GM19455 (cell line): ENCODE results near the gene GLI1.
"Not testable (repeated sequence)": the region's sequence is repeated elsewhere in the genome, so short reads cannot be mapped to it uniquely, and the experiment has no call there.

Source experiments
- ATAC-seq: cut with Tn5 transposase; IDR thresholded peaks from one replicate; pipeline ENCODE4 v1.9.1; 2021; ENCODE audit not compliant: unreplicated experiment

GLI1 gene

DNA sequence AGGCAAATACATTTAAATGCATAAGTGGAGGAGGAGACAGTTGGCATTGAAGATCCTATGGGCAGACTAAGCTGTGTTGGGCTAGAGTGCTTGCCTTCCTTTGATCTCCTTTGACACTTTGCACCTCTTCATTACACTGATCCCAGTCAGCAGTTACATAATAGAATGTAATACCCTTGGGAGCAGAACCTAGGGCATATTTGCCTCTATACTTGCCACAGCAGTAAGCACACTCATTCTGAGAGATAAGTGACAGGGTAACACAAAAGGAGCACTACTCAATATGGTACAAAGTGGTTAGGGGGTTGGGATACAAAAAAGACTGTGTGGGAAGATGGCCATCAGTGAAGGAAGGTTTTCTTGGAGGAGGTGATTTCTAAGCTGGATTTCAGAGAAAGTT lies 37.2 kb downstream of the GLI1 start:
- ATAC-seq = no peak

DNA sequence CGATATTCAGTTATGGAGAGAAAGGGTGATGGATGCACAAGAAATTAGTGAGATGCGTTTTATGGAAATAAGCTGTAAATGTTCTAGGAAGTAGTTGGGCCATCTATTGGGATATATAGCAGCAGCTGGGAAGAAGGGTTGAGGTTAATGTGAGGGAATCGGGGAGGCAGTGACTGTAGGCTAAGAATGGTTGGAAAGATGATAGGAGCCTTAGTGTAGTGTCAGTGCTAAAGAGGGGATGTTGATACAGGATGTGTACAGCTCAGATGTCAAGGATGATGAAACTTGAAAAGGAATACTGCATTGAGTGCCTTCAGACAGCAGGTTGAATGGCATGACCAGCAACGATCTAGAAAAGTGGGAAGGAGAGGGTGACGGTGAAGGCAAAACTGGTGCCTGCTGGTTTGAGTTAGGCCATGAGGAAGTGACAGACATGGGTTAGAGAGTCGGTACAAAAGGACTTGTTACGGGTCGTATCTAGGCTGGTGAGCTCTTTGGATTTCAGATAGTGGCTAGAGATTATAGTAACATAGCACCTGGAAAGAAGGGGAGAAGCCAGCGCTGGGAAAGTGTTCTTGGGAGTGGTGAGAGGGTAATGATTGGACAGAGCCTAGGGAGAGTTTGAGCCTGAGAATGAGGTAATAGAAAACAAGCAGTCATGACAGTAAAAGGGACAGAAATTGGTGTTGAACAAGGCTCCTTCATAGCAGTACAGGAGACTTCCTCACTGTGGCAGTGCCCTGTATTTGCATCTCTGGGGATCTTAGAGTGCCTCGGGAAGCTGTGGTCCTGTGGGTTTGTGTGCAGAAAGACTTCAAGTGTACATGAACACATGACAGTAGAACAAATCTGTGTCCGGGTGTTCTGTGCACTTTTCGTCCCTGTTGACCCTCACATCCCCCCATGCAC lies 37.9 kb downstream of the GLI1 start:
- ATAC-seq = no peak

DNA sequence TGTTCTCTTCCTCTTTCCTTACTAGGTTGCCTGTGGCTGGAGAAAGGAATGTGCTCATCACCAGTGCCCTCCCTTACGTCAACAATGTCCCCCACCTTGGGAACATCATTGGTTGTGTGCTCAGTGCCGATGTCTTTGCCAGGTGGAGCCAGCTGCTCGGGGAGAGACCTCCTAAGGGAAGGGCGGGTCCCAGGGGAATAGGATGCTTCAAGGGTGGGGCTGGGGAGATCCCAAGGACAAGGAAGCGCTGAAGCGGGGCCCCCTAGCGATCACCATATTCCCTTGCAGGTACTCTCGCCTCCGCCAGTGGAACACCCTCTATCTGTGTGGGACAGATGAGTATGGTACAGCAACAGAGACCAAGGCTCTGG lies 38.5 kb downstream of the GLI1 start:
- no peak for ATAC-seq

DNA sequence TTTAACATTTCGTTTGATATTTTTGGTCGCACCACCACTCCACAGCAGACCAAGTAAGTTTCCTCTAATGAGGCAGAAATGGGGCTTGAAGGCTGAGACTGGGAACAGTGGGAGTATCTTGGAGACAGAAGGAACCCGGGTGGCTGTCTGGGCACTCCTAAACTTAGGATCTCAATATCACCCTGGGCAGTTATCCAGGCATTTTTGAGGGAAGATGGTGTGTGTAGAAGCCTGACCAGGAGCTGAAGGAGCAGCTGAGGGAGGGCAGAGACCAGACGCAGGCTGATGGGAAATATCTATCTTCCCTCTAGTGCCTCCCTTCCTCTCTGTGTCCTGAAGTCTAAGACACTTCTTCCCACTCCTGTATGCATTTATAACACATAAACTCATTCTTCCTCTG lies 39.0 kb downstream of the GLI1 start:
- no peak for ATAC-seq

DNA sequence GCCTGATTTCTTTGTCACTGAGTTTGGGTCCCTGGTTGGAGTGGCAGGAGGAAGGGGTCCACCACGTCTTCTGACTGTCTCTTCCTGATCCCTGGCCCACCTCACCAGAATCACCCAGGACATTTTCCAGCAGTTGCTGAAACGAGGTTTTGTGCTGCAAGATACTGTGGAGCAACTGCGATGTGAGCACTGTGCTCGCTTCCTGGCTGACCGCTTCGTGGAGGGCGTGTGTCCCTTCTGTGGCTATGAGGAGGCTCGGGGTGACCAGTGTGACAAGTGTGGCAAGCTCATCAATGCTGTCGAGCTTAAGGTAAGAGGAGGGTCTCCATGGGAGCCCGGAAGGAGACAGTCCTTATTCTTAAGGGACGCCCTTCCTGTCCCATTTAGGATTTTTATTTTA lies 40.6 kb downstream of the GLI1 start:
- no peak for ATAC-seq

DNA sequence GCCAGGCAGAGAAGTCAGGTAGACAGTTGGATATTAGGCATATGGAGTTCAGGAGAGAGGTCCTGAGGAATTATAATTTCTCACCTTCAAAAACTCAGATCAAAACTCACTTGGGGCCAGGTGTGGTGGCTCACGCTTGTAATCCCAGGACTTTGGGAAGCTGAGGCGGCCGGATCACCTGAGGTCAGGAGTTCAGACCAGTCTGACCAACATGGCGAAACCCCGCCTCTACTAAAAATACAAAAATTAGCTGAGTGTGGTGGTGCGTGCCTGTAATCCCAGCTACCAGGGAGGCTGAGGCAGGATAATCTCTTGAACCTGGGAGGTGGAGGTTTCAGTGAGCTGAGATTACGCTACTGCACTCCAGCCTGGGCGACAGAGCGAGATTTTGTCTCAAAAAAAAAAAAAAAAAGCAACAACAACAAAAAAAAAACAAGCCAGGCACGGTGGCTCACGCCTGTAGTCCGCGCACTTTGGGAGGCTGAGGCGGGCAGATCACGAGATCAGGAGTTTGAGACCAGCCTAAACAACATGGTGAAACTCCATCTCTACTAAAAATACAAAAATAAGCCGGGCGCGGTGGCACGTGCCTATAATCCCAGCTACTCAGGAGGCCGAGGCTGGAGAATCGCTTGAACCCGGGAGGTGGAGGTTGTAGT lies 42.9 kb downstream of the GLI1 start:
- ATAC-seq = not testable (repeated sequence)

DNA sequence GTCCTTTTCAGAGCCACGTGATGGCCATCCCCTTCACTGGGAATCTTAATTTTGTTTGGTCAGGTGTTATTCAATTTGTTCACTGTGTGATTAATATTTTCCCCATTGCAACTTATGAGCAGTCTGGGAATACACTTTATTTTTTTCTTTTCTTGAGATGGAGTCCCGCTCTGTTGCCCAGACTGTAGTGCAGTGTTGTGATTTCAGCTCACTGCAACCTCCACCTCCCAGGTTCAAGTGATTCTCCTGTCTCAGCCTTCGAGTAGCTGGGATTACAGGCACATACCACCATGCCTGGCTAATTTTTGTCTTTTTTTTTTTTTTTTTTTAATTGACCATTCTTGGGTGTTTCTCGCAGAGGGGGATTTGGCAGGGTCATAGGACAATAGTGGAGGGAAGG lies 47.0 kb downstream of the GLI1 start:
- ATAC-seq = not testable (repeated sequence)

DNA sequence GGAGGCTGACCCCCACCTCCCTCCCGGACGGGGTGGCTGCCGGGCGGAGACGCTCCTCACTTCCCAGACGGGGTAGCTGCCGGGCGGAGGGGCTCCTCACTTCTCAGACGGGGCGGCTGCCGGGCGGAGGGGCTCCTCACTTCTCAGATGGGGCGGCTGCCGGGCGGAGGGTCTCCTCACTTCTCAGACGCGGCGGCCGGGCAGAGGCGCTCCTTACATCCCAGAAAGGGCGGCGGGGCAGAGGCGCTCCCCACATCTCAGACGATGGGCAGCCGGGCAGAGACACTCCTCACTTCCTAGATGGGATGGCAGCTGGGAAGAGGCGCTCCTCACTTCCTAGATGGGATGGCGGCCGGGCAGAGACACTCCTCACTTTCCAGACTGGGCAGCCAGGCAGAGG lies 48.2 kb downstream of the GLI1 start:
- ATAC-seq = not testable (repeated sequence)

DNA sequence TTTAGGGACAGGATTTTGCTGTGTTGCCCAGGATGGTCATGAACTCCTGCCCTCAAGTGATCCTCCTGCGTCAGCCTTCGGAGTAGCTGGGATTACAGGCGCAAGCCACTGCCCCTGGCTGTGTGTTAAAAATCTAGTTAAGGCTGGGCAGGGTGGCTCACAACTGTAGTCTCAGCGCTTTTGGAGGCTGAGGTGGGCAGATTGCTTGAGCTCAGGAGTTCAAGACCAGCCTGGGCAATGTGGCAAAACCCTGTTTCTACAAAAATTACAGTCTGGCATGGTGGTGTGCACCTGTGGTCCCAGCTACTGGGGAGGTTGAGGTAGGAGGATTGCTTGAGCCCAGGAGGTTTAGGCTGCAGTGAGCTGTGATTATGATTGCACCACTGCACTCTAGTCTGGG lies 51.6 kb downstream of the GLI1 start:
- ATAC-seq = no peak

DNA sequence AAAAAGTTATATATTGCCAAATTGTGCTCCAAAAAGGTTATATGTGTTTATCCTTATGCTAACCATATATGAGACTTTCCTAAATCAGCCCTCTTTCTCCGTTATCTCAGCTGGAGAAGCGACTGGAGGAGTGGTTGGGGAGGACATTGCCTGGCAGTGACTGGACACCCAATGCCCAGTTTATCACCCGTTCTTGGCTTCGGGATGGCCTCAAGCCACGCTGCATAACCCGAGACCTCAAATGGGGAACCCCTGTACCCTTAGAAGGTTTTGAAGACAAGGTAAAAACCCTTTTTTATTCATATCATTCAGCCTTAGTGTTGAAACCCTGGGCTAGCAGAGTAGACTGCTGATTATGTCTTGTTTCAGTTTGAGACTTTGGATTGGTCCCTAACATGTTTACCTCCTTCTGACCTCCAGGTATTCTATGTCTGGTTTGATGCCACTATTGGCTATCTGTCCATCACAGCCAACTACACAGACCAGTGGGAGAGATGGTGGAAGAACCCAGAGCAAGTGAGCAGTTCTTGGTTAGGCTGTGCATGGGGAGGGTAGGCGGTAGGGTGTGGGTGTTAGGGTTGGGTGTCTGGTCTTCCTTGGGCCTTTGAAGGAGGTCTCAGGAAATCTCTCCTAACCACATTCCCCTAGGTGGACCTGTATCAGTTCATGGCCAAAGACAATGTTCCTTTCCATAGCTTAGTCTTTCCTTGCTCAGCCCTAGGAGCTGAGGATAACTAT lies 52.2 kb downstream of the GLI1 start:
- no peak for ATAC-seq

DNA sequence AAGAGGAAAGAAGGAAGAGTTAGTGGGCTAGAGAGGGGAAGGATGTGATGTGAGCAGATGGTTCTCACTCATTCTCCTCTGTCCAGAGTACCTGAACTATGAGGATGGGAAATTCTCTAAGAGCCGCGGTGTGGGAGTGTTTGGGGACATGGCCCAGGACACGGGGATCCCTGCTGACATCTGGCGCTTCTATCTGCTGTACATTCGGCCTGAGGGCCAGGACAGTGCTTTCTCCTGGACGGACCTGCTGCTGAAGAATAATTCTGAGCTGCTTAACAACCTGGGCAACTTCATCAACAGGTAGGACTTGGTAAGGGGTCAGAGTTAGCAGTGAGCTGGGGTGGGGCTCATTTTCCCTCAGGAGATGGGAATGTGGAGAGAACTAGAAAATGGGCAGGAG lies 53.1 kb downstream of the GLI1 start:
- ATAC-seq = no peak

DNA sequence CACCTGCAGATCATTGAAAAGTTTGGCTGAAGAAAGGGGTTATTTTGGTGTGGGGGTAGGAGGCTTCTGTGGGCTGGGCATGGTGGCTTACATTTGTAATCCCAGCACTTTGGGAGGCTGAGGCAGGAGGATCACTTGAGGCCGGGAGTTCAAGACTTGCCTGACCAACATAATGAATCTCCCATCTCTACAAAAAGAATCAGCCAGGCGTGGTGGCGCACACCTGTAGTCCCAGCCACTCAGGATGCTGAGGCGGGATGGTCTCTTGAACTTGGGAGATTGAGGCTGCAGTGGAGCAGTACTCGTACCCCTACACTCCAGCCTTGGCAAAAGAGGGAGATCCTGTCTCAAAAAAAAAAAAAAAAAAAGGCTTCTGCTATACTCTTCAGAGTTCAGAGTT lies 53.7 kb downstream of the GLI1 start:
- no peak for ATAC-seq

DNA sequence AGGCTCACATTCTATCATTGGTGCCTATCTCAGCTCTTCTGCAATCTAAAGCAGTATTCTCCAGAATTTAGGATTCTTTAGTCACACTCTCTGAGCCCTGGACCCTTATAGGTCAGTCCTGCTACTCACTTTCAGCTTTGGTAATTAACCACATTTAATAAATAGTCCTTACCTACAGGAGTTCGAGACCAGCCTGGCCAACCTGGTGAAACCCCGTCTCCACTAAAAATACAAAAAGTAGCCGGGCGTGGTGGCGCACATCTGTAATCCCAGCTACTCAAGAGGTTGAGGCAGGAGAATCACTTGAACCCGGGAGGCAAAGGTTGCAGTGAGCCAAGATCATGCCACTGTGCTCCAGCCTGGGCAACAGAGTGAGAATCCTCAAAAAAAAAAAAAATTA lies 54.1 kb downstream of the GLI1 start:
- ATAC-seq = not testable (repeated sequence)

DNA sequence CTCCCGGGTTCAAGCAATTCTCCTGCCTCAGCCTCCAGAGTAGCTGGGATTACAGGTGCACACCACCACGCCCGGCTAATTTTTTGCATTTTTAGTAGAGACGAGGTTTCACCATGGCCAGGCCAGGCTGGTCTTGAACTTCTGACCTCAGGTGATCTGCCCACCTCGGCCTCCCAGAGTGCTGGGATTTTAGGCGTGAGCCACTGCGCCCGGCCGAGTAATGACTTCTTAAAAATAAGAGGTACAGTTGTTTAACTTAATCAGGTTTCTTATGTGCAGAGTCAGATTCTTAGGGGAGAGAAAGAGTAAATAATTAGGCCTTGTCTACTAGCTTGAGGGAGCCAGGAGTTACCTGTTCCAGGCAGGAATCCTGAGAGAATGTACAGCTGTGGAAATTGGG lies 54.7 kb downstream of the GLI1 start:
- not testable (repeated sequence) for ATAC-seq

DNA sequence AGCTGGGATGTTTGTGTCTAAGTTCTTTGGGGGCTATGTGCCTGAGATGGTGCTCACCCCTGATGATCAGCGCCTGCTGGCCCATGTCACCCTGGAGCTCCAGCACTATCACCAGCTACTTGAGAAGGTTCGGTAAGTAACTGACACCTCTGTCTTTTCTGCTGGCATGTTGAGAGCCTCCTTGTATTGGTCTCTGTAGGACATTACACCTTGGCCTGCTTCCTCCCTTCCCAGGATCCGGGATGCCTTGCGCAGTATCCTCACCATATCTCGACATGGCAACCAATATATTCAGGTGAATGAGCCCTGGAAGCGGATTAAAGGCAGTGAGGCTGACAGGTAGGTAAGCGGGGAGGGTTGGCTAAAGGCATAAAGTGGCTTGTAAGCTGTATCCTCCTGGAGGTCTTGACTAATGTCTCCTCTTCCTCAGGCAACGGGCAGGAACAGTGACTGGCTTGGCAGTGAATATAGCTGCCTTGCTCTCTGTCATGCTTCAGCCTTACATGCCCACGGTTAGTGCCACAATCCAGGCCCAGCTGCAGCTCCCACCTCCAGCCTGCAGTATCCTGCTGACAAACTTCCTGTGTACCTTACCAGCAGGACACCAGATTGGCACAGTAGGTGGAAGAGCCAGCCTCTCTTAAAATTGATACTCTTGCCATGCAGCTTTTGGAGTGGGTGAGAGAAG lies 55.3 kb downstream of the GLI1 start:
- no peak for ATAC-seq

DNA sequence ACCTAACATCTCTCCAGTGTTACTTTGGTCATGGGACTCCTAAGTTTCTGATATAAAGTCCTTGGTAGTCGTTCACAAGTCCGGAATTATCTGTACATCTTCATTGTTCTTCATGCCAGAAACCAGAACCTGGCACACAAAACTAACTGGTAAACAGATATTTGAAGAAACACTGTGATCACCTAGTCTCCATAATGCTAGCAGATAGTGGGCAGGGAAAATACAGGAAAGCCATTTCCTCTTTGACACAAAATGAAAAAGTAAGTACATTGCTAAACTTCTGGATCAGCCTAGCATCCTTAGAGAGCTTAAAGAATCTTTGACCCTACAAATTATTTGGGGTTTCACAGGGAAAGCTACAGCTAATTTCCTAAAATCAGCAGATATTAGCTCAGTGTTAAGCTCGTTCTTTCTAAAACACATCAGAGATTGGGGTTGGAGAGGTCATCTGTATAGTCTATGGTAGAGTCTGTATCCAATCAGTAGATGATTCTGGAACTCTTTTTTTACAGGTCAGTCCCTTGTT lies 55.9 kb downstream of the GLI1 start:
- no peak for ATAC-seq

DNA sequence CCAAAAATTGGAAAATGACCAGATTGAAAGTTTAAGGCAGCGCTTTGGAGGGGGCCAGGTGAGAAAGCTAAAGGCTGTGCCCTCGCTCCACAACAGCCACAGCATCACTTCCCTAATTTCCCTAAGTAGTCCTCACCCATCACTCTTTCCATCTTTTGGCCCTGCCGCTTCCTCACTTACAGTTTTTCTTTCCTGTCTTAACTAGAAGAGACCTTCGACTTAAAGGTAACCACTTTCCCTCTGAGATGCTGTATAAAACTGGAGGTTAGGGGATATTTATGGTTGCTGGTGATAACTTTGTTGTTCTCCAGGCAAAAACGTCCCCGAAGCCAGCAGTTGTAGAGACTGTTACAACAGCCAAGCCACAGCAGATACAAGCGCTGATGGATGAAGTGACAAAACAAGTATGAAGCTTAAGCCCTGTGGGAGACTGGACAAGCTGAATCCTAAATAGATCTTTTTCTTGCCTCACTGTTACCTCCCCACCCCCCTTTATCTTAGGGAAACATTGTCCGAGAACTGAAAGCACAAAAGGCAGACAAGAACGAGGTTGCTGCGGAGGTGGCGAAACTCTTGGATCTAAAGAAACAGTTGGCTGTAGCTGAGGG lies 56.5 kb downstream of the GLI1 start:
- no peak for ATAC-seq

DNA sequence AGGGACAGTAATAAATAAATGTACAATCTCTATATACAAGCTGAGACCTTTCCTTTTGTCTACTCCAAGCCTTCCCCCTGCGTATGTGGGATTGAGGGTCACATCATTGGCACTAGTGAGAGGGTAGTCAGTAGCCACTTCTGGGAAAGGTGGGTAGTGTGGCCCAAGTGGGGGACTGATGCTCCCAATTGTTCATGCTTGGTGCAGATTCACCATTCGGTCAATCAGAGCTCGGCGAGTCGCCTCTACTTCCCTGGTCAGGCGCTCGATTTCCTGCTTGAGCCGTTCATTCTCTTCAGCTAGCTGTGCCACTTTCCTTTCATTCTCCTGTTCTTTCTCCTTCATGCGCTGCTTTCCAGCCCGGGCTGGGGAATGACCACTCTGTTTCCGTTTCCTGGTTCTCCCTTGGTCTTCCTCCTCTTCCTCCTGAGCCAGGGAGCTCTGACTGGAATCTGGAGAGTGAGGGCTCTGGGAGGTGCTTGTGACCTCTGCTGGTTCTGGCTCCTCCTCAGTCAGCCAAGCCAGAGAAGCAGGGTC lies 57.1 kb downstream of the GLI1 start:
- no peak for ATAC-seq

DNA sequence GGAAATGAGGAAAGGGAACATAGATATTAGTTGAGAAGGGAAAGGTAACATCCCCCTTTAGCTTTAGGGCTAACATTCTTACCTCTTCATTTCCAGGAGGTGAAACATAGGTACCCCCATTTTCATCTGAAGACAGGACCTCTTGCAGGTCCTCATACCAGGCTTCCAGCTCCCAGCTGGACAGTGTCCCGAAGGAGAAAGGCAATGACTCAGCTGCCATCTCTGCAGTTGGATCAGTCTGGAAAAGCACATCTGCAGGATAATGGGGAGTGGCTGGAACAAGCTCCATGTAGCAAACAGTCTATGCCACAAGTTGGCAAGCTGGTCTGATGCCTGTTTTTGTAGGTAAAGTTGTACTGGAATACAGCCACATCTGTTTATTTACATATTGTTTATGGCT lies 57.6 kb downstream of the GLI1 start:
- ATAC-seq = no peak

DNA sequence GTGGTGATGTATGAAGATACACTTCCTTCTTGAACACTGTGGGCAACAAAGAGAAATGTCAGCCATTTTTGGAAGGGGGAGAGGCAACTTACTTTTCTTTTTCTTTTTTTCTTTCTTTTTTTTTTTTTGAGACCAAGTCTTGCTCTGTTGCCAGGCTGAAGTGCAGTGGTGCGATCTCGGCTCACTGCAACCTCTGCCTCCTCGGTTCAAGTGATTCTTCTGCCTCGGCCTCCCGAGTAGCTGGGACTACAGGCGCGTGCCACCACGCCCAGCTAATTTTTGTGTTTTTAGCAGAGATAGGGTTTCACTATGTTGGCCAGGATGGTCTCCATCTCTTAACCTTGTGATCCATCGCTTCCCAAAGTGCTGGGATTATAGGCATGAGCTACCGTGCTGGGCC lies 58.1 kb downstream of the GLI1 start:
- ATAC-seq = not testable (repeated sequence)
